Endothelial cell (in vitro differentiated cells): ENCODE results near the gene CHCHD1. TPM values are rescaled to one million over a fixed set of nuclear protein-coding genes. Genes with fewer than 3 reads are reported as not detected.

Experiments used
- DNase-seq: peaks from one replicate; pipeline ENCODE4 v3.0.0; 2021; ENCODE audit warnings: low spot score
- H3K27ac Mint-ChIP-seq: one replicate; pipeline ENCODE4 v1.8.0; 2021; ENCODE audit warnings: mixed read lengths, inconsistent platforms; ENCODE audit not compliant: unreplicated experiment
- H3K27me3 Mint-ChIP-seq: one replicate; pipeline ENCODE4 v1.8.0; 2021; ENCODE audit warnings: mild to moderate bottlenecking, moderate library complexity, mixed read lengths, inconsistent platforms; ENCODE audit not compliant: unreplicated experiment
- H3K36me3 Mint-ChIP-seq: one replicate; pipeline ENCODE4 v1.8.0; 2021; ENCODE audit warnings: mild to moderate bottlenecking, low read depth, mixed read lengths, inconsistent platforms; ENCODE audit not compliant: unreplicated experiment
- H3K4me1 Mint-ChIP-seq: one replicate; pipeline ENCODE4 v1.8.0; 2021; ENCODE audit warnings: mild to moderate bottlenecking, mixed read lengths, inconsistent platforms; ENCODE audit not compliant: unreplicated experiment
- H3K4me3 Mint-ChIP-seq: one replicate; pipeline ENCODE4 v1.8.0; 2021; ENCODE audit warnings: mild to moderate bottlenecking, mixed read lengths, inconsistent platforms; ENCODE audit not compliant: unreplicated experiment
- H3K9me3 Mint-ChIP-seq: one replicate; pipeline ENCODE4 v1.8.0; 2021; ENCODE audit warnings: mixed read lengths, inconsistent platforms; ENCODE audit not compliant: unreplicated experiment
- CTCF ChIP-seq: fragments of 200-600 bp; sonication (generic); IDR thresholded peaks from one replicate; pipeline ENCODE4 v1.5.0; 2021; ENCODE audit warnings: antibody characterized with exemption; ENCODE audit not compliant: unreplicated experiment
- total RNA-seq: library from RNA; stranded (reverse); fragmentation: NEBNext Ultra II Directional; extraction: Animal tissue kit (Norgen Biotek cat#: 25700); gene quantifications from one replicate; pipeline ENCODE4 v1.2.1, GENCODE V29; 2021; ENCODE audit not compliant: unreplicated experiment

CHCHD1 gene
- total RNA-seq, 1 donor from 2014 or later, result 22.5 TPM

GRCh38 chr10:73812657-73813056, 30.8 kb downstream of the CHCHD1 start:
- peaks cover 15% of the 10 kb centered on the region for H3K27me3 Mint-ChIP-seq
- H3K27ac Mint-ChIP-seq, result no peak overlapping the region
- no peak for DNase-seq
- H3K4me3 Mint-ChIP-seq, result peak overlapping the region; percentile 48
- peaks cover 31% of the 10 kb centered on the region for H3K36me3 Mint-ChIP-seq
- TF ChIP-seq CTCF, result no peak
- no peaks in the 10 kb centered on the region for H3K9me3 Mint-ChIP-seq
- H3K4me1 Mint-ChIP-seq, result peaks cover 19% of the 10 kb centered on the region

DNA sequence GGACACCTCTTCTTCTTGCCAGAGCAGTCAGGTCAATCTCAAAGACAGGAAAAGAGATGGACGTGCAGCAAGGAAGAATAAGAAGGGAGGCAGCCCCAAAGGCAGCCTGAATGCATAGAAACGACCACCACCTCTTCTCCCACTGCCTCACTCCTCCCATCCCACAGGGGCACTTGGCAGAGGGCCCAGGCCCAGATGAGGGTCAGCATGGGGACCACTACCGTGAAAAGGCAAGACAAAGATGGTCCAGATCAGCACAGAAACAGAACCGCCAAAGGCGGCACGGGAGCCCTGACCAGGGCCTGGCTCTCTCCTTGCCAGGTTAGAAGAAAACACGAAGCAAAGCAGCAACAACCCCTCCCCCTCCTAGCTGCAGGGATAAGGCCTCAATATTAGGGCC, 31.5 kb downstream of the CHCHD1 start:
- H3K27ac Mint-ChIP-seq, result peak overlapping the region; percentile 13
- TF ChIP-seq CTCF, result no peak
- DNase-seq, result no peak
- H3K4me3 Mint-ChIP-seq, result peak overlapping the region; percentile 81
- peaks cover 16% of the 10 kb centered on the region for H3K27me3 Mint-ChIP-seq
- no peaks in the 10 kb centered on the region for H3K9me3 Mint-ChIP-seq
- peaks cover 23% of the 10 kb centered on the region for H3K4me1 Mint-ChIP-seq
- H3K36me3 Mint-ChIP-seq, result peaks cover 33% of the 10 kb centered on the region

DNA sequence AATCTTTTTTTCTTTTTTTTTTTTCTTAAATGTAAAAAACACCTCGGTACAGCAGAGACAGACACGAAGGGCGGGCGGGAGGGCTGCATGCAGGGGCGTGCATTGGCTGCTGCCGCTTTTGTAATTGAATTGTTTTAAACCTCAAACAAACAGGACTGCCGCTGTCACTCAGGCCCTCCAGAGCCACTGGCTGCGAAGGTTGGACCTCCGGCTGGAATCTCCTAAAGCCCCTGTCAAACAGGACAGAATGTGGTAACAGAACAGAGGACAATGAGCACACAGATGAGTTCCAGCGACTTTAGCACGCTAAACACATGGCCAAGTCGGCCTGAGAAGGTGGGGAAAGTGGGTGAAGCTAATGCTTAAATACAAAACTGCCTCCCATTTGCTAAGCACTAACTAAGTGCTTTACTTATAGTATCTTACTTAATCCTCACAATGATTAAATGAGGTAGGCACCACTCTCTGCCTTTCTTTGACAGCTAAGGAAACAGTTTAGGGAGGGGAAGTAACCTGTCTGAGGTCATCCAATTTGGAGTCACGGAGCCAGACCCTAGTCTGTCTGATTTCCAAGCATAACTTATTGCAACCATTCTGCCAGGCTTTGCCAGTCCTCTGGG, 32.5 kb downstream of the CHCHD1 start:
- DNase-seq, result no peak
- Mint-ChIP-seq H3K27ac (no peak overlapping the region), H3K4me1 (peaks cover 25% of the 10 kb centered on the region), H3K36me3 (peaks cover 23% of the 10 kb centered on the region), H3K4me3 (no peak overlapping the region), H3K9me3 (no peaks in the 10 kb centered on the region), H3K27me3 (peaks cover 19% of the 10 kb centered on the region)
- TF ChIP-seq CTCF, result no peak

DNA sequence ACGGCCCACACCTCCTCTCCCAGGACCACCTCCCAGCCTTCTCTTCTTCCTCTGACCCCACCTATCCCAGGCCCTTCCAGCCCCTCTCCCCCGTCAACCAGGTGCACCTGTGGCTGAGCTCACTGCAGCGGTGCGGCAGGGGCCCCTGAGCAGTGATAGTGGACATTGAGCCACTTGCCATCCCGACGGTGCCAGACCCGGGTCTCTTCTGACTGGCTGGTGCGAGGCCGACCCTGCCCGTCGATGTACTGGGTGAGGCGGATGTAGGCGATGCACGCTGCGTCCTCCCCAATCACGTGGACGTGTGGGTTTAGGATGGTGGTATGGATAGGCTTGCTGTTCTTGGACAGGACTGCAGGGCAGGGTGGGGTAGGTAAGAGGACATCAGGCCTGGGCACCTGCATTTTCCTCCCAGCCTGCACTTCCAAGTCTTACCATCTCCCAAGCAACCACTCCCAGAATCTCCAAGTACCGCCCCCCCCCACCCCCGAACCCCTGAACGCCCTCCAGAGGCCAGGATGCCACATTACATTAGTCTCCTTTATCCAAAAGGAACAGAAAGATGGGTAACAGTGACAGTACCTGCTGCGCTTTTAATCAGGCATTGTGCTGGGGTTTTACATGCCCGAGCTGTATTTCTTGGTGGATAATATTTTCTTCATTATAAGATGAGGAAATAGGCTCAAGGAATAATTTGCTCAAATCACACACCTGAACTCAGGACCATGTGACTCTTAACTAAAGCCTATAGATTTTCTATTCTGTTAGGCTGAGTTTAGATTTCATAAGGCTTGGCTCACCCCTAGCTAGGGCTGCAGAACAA, 33.3 kb downstream of the CHCHD1 start:
- no peak for DNase-seq
- peaks cover 22% of the 10 kb centered on the region for H3K36me3 Mint-ChIP-seq
- TF ChIP-seq CTCF, result peak; percentile 54
- no peak overlapping the region for H3K27ac Mint-ChIP-seq
- peak overlapping the region; percentile 47 for H3K4me3 Mint-ChIP-seq
- peaks cover 21% of the 10 kb centered on the region for H3K27me3 Mint-ChIP-seq
- H3K4me1 Mint-ChIP-seq, result peaks cover 25% of the 10 kb centered on the region
- H3K9me3 Mint-ChIP-seq, result no peaks in the 10 kb centered on the region

- no peak for TF ChIP-seq CTCF
- DNase-seq, result no peak
- H3K4me3 Mint-ChIP-seq, result no peak overlapping the region
- peaks cover 18% of the 10 kb centered on the region for H3K27me3 Mint-ChIP-seq
- peak overlapping the region; percentile 0 for H3K27ac Mint-ChIP-seq
- H3K9me3 Mint-ChIP-seq, result no peaks in the 10 kb centered on the region
- H3K4me1 Mint-ChIP-seq, result peaks cover 21% of the 10 kb centered on the region
- H3K36me3 Mint-ChIP-seq, result peaks cover 22% of the 10 kb centered on the region
Measured at GRCh38 chr10:73815719-73816030, 33.8 kb downstream of the CHCHD1 start.
